Measurements from ENCODE around the gene MTREX. TPM values are rescaled to one million over a fixed set of nuclear protein-coding genes. Genes with fewer than 3 reads are reported as not detected.

MTREX gene
- total and polyA plus RNA-seq, 7 experiments from 2014 or later, result 29.6 to 83.7 (median 64.1) TPM

DNA sequence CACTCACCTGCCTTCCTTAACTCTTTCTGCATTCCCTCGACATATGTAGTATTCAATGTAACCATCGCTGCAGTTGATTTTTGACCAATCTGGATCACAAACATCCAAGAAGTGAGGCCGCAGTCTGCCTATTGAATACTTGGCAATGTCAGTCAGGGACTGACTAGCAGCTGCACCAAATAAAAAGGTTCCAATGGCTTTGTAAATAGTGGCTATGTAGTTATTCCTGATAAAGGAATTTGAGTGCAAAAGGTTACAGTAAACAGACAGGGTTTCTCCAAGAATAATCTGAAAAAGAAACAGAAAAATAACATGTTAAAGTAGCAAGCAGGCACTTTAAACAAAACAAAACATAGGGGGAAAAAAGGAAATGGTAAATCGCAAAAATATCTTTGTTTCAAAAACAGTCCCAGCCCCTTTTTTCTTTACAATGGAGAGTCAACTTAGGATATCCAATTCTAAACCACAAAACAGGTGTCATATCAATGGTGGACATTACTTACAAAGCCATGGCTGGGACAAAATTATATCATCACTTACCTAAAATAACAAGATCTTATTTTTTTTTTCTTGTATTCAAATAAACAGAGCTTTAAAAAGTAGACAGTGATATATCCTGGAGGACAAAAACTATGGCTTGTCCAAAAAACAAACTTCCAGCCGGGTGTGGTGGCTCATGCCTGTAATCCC, 160.2 kb downstream of the MTREX start:
- Histone ChIP-seq H3K9me3 (ENCODE audit: control insufficient read depth in 2 of 3, low read length in 3 of 3) (no peaks in the 10 kb centered on the region), H3K36me3 (ENCODE audit: control insufficient read depth in 2 of 3, insufficient read depth in 3 of 3, low read length in 3 of 3) (peaks cover 0 to 3% (median 0%) of the 10 kb centered on the region in 3 experiments), H3K4me1 (ENCODE audit: control insufficient read depth in 2 of 2, insufficient read depth in 2 of 2, low read length in 2 of 2) (no peaks in the 10 kb centered on the region), H3K4me3 (ENCODE audit: low read length) (no peak overlapping the region), H3K27ac (ENCODE audit: low read depth, low read length) (no peak overlapping the region), H3K27me3 (ENCODE audit: control insufficient read depth in 2 of 2, insufficient read depth in 2 of 2, low read length in 2 of 2) (no peaks in the 10 kb centered on the region)
- DNase-seq (no peak), ATAC-seq (no peak)
- Mint-ChIP-seq H3K36me3 (peaks cover 8 to 40% (median 30%) of the 10 kb centered on the region in 5 donors), H3K27me3 (no peaks in the 10 kb centered on the region), H3K4me3 (no peak overlapping the region), H3K27ac (no peak overlapping the region), H3K9me3 (no peaks in the 10 kb centered on the region), H3K4me1 (peaks cover 3 to 26% (median 8%) of the 10 kb centered on the region in 7 donors)
- CTCF ChIA-PET, result no interaction called here
- POLR2A ChIA-PET, result no interaction called here
- intact Hi-C loops (cut with micrococcal nuclease), result no loop called here

DNA sequence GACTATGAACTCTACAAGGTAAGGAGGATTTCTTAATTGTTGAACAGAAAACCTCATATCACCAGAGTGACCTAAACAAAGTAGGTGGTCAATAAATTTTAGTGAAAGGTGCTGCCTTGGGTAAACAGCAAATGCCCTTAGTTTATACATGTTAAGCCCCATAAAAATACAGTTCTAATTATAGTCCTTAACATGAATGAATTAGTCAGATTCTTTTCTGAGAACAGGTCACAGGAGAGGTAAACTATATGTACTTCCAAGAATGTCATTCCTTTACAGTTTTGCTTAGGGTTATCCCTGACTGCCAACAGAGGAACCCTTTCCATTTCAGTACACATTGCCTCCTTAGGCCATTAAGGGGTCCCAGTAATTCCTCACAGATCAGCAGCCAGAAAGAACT, 162.1 kb downstream of the MTREX start:
- no peak overlapping the region for H3K27ac Mint-ChIP-seq
- DNase-seq, result no peak
- peaks cover 5 to 32% (median 22%) of the 10 kb centered on the region in 5 donors for H3K36me3 Mint-ChIP-seq
- Histone ChIP-seq H3K4me1 (ENCODE audit: control insufficient read depth in 2 of 2, insufficient read depth in 2 of 2, low read length in 2 of 2) (no peaks in the 10 kb centered on the region), H3K27me3 (ENCODE audit: control insufficient read depth in 2 of 2, insufficient read depth in 2 of 2, low read length in 2 of 2) (no peaks in the 10 kb centered on the region), H3K4me3 (ENCODE audit: low read length) (no peak overlapping the region), H3K36me3 (ENCODE audit: control insufficient read depth in 2 of 3, insufficient read depth in 3 of 3, low read length in 3 of 3) (no peaks in the 10 kb centered on the region), H3K27ac (ENCODE audit: low read depth, low read length) (no peak overlapping the region), H3K9me3 (ENCODE audit: control insufficient read depth in 2 of 3, low read length in 3 of 3) (no peaks in the 10 kb centered on the region)
- ATAC-seq, result no peak
- CTCF ChIA-PET, result no interaction called here
- POLR2A ChIA-PET, result no interaction called here
- peaks cover 3 to 26% (median 8%) of the 10 kb centered on the region in 7 donors for H3K4me1 Mint-ChIP-seq
- H3K27me3 Mint-ChIP-seq, result no peaks in the 10 kb centered on the region
- H3K9me3 Mint-ChIP-seq, result no peaks in the 10 kb centered on the region
- intact Hi-C loops (cut with micrococcal nuclease), result no loop called here
- no peak overlapping the region for H3K4me3 Mint-ChIP-seq

DNA sequence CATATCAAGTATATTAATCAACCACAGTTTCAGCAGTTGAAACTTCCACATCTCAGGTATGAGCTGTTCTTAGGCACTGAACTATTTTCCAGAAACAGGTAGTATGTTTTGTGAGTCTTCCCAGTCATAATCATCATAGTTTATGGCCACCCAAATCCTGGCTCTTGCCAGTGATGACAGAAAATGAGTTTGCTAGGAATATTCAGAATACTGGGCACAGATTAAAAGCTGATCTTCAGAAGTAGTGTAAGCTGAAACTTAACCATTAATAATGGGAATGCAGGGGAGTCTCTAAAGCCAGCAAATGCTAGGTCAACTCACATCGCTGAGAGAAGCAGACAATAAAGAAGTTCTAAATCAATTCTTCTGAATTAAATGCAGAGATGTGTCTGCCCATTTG, 162.5 kb downstream of the MTREX start:
- H3K27me3 ChIP-seq (ENCODE audit: control insufficient read depth in 2 of 2, insufficient read depth in 2 of 2, low read length in 2 of 2), result no peaks in the 10 kb centered on the region
- DNase-seq (no peak), ATAC-seq (no peak)
- no peak overlapping the region for H3K4me3 Mint-ChIP-seq
- H3K27ac ChIP-seq (ENCODE audit: low read depth, low read length), result no peak overlapping the region
- no peaks in the 10 kb centered on the region for H3K9me3 Mint-ChIP-seq
- H3K27me3 Mint-ChIP-seq, result no peaks in the 10 kb centered on the region
- no peak overlapping the region for H3K4me3 ChIP-seq (ENCODE audit: low read length)
- POLR2A ChIA-PET, result no interaction called here
- no peak overlapping the region for H3K27ac Mint-ChIP-seq
- H3K36me3 ChIP-seq (ENCODE audit: control insufficient read depth in 2 of 3, insufficient read depth in 3 of 3, low read length in 3 of 3), result no peaks in the 10 kb centered on the region
- intact Hi-C loops (cut with micrococcal nuclease), result no loop called here
- CTCF ChIA-PET, result no interaction called here
- no peaks in the 10 kb centered on the region for H3K4me1 ChIP-seq (ENCODE audit: control insufficient read depth in 2 of 2, insufficient read depth in 2 of 2, low read length in 2 of 2)
- H3K4me1 Mint-ChIP-seq, result peaks cover 3 to 26% (median 8%) of the 10 kb centered on the region in 7 donors
- H3K9me3 ChIP-seq (ENCODE audit: control insufficient read depth in 2 of 3, low read length in 3 of 3), result no peaks in the 10 kb centered on the region
- H3K36me3 Mint-ChIP-seq, result peaks cover 5 to 28% (median 19%) of the 10 kb centered on the region in 5 donors

DNA sequence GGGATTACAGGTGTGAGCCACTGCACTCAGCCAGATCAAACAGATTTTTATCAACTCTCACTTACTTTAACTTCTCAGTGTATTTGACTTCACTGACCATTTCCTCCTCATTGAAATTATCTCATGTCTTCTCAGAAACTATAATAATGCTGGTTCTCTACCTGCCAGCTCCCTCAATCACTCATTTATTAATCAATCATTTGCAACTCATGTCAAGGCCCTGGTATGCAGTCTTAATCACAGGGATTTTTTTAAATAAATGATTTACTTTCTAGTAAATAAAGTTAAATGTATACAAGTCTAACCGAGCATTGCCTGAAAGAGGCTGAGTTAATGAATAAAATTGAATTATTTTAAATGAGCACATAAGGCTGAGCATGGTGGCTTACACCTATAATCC, 163.7 kb downstream of the MTREX start:
- no peak overlapping the region for H3K27ac ChIP-seq (ENCODE audit: low read depth, low read length)
- Mint-ChIP-seq H3K4me3 (no peak overlapping the region), H3K27me3 (no peaks in the 10 kb centered on the region), H3K4me1 (peaks cover 3 to 26% (median 8%) of the 10 kb centered on the region in 7 donors), H3K27ac (peak overlapping the region in 1 of 9 donors; percentile 68), H3K9me3 (no peaks in the 10 kb centered on the region), H3K36me3 (peaks cover 0 to 18% (median 11%) of the 10 kb centered on the region in 5 donors)
- no peak overlapping the region for H3K4me3 ChIP-seq (ENCODE audit: low read length)
- ChIA-PET CTCF (no interaction called here), POLR2A (no interaction called here)
- DNase-seq, result no peak
- H3K36me3 ChIP-seq (ENCODE audit: control insufficient read depth in 2 of 3, insufficient read depth in 3 of 3, low read length in 3 of 3), result no peaks in the 10 kb centered on the region
- intact Hi-C loops (cut with micrococcal nuclease), result no loop called here
- H3K9me3 ChIP-seq (ENCODE audit: control insufficient read depth in 2 of 3, low read length in 3 of 3), result no peaks in the 10 kb centered on the region
- ATAC-seq, result no peak
- no peaks in the 10 kb centered on the region for H3K4me1 ChIP-seq (ENCODE audit: control insufficient read depth in 2 of 2, insufficient read depth in 2 of 2, low read length in 2 of 2)
- H3K27me3 ChIP-seq (ENCODE audit: control insufficient read depth in 2 of 2, insufficient read depth in 2 of 2, low read length in 2 of 2), result no peaks in the 10 kb centered on the region

DNA sequence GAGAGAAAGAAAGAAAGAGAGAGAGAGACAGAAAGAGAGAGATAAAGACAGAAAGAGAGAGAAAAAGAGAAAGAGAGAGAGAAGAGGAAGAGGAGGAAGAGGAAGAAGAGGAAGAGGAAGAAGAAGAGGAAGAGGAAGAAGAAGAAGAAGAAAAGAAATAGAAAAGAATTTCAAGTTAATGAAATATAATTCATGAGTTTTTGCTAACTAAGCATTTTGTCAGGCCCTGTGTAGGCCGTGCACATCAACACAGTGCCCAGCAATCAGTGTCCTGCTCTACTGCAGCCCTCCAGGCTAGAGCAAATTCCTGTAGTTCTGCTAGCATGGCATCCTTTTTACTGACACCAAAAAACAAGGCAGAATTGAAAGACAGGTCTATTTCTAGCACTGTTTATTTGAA, 164.9 kb downstream of the MTREX start:
- Mint-ChIP-seq H3K36me3 (peaks cover 0 to 10% (median 8%) of the 10 kb centered on the region in 5 donors), H3K27ac (no peak overlapping the region), H3K4me3 (no peak overlapping the region), H3K4me1 (peaks cover under 1 to 15% (median 7%) of the 10 kb centered on the region in 7 donors), H3K27me3 (no peaks in the 10 kb centered on the region), H3K9me3 (no peaks in the 10 kb centered on the region)
- Histone ChIP-seq H3K4me1 (ENCODE audit: control insufficient read depth in 2 of 2, insufficient read depth in 2 of 2, low read length in 2 of 2) (no peaks in the 10 kb centered on the region), H3K4me3 (ENCODE audit: low read length) (no peak overlapping the region), H3K9me3 (ENCODE audit: control insufficient read depth in 2 of 3, low read length in 3 of 3) (no peaks in the 10 kb centered on the region), H3K27me3 (ENCODE audit: control insufficient read depth in 2 of 2, insufficient read depth in 2 of 2, low read length in 2 of 2) (no peaks in the 10 kb centered on the region), H3K36me3 (ENCODE audit: control insufficient read depth in 2 of 3, insufficient read depth in 3 of 3, low read length in 3 of 3) (no peaks in the 10 kb centered on the region), H3K27ac (ENCODE audit: low read depth, low read length) (no peak overlapping the region)
- DNase-seq, result no peak
- intact Hi-C loops (cut with micrococcal nuclease), result no loop called here
- CTCF ChIA-PET, result no interaction called here
- ATAC-seq, result no peak
- POLR2A ChIA-PET, result no interaction called here

Other genes with a start within 250 kb of the MTREX start
- 1,000 to 10,000 TPM in 1 of 5 experiments, 10 to 100 TPM in 2, 1 to 10 TPM in 2; 2.0 to 1,076 (median 10.9) TPM for gene GZMA, start 205.3 kb upstream of the MTREX start, total RNA-seq
- 10 to 100 TPM in 1 of 2 donors, 1 to 10 TPM in 1; 4.5 to 13.8 TPM for gene GZMA, start 205.3 kb upstream of the MTREX start, polyA plus RNA-seq
- not detected for gene GPX8, start 147.8 kb upstream of the MTREX start, total RNA-seq
- gene GPX8, start 147.8 kb upstream of the MTREX start, polyA plus RNA-seq, result not detected
- under 1 TPM in 1 of 5 experiments, not detected in 4; 0.44 TPM for gene CDC20B, start 134.8 kb upstream of the MTREX start, total RNA-seq
- not detected for gene CDC20B, start 134.8 kb upstream of the MTREX start, polyA plus RNA-seq
- not detected for gene MCIDAS, start 80.7 kb upstream of the MTREX start, total RNA-seq
- gene MCIDAS, start 80.7 kb upstream of the MTREX start, polyA plus RNA-seq, result not detected
- not detected for gene CCNO, start 74.4 kb upstream of the MTREX start, total RNA-seq
- not detected for gene CCNO, start 74.4 kb upstream of the MTREX start, polyA plus RNA-seq
- gene DHX29, start 295 bp upstream of the MTREX start, total RNA-seq, result 10 to 100 TPM; 12.5 to 19.2 (median 15.9) TPM
- gene DHX29, start 295 bp upstream of the MTREX start, polyA plus RNA-seq, result 1 to 10 TPM; 5.8 to 9.5 TPM
- 10 to 100 TPM in 2 of 5 experiments, 1 to 10 TPM in 3; 8.0 to 31.3 (median 8.4) TPM for gene PLPP1, start 227.0 kb downstream of the MTREX start, total RNA-seq
- 10 to 100 TPM; 20.3 to 24.3 TPM for gene PLPP1, start 227.0 kb downstream of the MTREX start, polyA plus RNA-seq

Measured in naive thymus-derived CD4-positive, alpha-beta T cell (primary cell).